Measurements from ENCODE around the gene TASL. TPM values are rescaled to one million over a fixed set of nuclear protein-coding genes. Genes with fewer than 3 reads are reported as not detected.

Gene TASL
- total RNA-seq, 1 experiment from 2014 or later: not detected

DNA sequence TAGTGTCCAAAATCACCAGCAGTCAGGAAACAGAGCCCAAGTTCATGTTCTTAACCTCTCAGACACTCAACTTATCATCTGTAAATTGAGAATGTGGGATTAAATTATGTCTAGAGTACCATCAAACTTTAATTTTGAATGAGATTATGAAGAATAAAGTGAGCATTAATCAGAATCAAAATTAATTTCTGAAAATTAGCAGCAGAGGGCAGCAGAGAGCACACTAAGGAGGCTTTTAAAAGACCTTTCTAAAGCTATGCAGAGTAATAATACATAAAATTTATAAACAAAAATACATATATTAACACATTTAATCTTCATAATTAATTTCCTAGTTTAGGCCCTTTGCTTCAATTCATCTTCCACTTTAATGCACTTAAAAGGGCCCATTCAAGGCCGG is 7.1 kb downstream of the TASL start:
- Histone ChIP-seq H3K9me3 (ENCODE audit: control insufficient read depth, low read depth, low read length) (no peaks in the 10 kb centered on the region), H3K79me1 (ENCODE audit: insufficient read depth, low read depth, low read length, poor library complexity, severe bottlenecking) (no peaks in the 10 kb centered on the region), H2BK5ac (ENCODE audit: insufficient read length, low read length) (no peak overlapping the region), H4K91ac (ENCODE audit: insufficient read length, low read depth, low read length) (no peak overlapping the region), H3K56ac (ENCODE audit: insufficient read length, low read depth, low read length) (no peak overlapping the region), H2BK15ac (ENCODE audit: low read depth, low read length) (no peak overlapping the region), H2BK12ac (ENCODE audit: insufficient read length, low read depth, low read length) (no peak overlapping the region), H4K8ac (replicated peaks; ENCODE audit: insufficient read length, low read depth, low read length) (no peak overlapping the region), H2BK120ac (ENCODE audit: low read depth, low read length, poor library complexity, severe bottlenecking) (no peak overlapping the region), H3K4me2 (ENCODE audit: insufficient read depth, insufficient read length, low read length) (no peak overlapping the region), H3K4me1 (ENCODE audit: insufficient read depth, low read length) (no peaks in the 10 kb centered on the region), H3K23me2 (ENCODE audit: insufficient read length, low read depth, low read length, poor library complexity, severe bottlenecking) (no peaks in the 10 kb centered on the region), H3K4ac (ENCODE audit: low read depth, low read length) (no peak overlapping the region), H2AK5ac (ENCODE audit: insufficient read length, low read length) (no peak overlapping the region), H2BK20ac (ENCODE audit: low read depth, low read length, poor library complexity, severe bottlenecking) (no peak overlapping the region), H3T11ph (ENCODE audit: low read length) (no peak overlapping the region), H3K27me3 (ENCODE audit: insufficient read depth, low read length) (no peaks in the 10 kb centered on the region), H4K20me1 (ENCODE audit: control insufficient read depth, insufficient read depth, insufficient read length) (no peaks in the 10 kb centered on the region), H3K9ac (ENCODE audit: extremely low read depth, insufficient read length, low read length) (no peak overlapping the region), H3K14ac (ENCODE audit: insufficient read depth, low read length) (no peak overlapping the region), H4K5ac (ENCODE audit: insufficient read length, low read depth, low read length) (no peak overlapping the region), H3K79me2 (ENCODE audit: insufficient read depth, low read length) (no peaks in the 10 kb centered on the region), H3K18ac (ENCODE audit: insufficient read length, low read depth, low read length) (no peak overlapping the region), H3K27ac (ENCODE audit: insufficient read length, low read depth, low read length) (no peak overlapping the region), H2AFZ (ENCODE audit: low read length) (no peak overlapping the region), H3K23ac (ENCODE audit: insufficient read length, low read depth, low read length) (no peak overlapping the region)
- Mint-ChIP-seq H3K4me1 (no peaks in the 10 kb centered on the region), H3K27me3 (ENCODE audit: low read depth) (no peaks in the 10 kb centered on the region), H3K36me3 (ENCODE audit: insufficient read depth in 1 of 3, low read depth in 3 of 3) (no peaks in the 10 kb centered on the region; a peak in 1 of 7 replicates), H3K27ac (no peak overlapping the region), H3K9me3 (peaks cover 3 to 46% of the 10 kb centered on the region in 2 experiments; a peak in 4 of 5 replicates), H3K4me3 (no peak overlapping the region)
- no peak for DNase-seq
- no CpG with 5 or more reads among the region's 1 CpG for WGBS (ENCODE audit: extremely low coverage, insufficient read length, low lambda C conversion rate)
- TF ChIP-seq, protein P1, sequence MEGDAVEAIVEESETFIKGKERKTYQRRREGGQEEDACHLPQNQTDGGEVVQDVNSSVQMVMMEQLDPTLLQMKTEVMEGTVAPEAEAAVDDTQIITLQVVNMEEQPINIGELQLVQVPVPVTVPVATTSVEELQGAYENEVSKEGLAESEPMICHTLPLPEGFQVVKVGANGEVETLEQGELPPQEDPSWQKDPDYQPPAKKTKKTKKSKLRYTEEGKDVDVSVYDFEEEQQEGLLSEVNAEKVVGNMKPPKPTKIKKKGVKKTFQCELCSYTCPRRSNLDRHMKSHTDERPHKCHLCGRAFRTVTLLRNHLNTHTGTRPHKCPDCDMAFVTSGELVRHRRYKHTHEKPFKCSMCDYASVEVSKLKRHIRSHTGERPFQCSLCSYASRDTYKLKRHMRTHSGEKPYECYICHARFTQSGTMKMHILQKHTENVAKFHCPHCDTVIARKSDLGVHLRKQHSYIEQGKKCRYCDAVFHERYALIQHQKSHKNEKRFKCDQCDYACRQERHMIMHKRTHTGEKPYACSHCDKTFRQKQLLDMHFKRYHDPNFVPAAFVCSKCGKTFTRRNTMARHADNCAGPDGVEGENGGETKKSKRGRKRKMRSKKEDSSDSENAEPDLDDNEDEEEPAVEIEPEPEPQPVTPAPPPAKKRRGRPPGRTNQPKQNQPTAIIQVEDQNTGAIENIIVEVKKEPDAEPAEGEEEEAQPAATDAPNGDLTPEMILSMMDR (conservative IDR thresholded peaks at IDR 0.05): peak; percentile 78
